ENCODE measurements around the gene MOV10. TPM values are rescaled to one million over a fixed set of nuclear protein-coding genes. Genes with fewer than 3 reads are reported as not detected.

Gene MOV10
- total and polyA plus RNA-seq, 2 of the 8 experiments (the other 6 are each of a cell fraction or from before 2014, with no cell fraction given) = 57.3 to 109 TPM

DNA sequence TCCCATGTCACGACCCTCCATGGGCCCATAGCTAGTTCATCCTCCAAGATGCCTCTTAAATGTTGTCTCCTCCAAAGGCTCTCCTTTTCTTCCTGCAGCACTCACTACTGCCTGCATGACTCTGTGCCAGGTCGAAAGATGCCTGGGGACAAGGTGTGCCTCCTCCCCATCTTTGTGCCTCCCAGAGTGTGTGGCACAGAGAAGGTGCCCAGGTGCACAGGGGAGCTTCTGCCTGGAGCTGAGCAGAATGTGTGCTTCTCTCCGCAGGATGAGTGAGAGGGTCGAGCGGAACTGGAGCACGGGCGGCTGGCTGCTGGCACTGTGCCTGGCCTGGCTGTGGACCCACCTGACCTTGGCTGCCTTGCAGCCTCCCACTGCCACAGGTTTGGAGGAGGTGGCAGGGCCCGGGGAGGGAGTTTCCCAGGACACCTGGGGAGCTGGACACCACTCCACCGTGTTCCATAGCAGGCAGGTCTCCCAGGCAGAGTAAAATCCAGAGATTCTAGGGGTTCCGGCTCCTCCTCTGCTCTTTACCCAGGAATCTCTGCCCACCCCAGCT lies 47.6 kb downstream of the MOV10 start:
- POLR2A ChIA-PET (ENCODE audit: partially characterized antibody) = interaction anchor here (1.2 to 3.4 kb wide), 5 partner anchors 7 to 82 kb away, joined by 3 to 20 read pairs (median 9); partner anchors contain the start of gene PPM1J
- Histone ChIP-seq H3K4me2 (ENCODE audit: insufficient read depth in 1 of 2, low read depth in 2 of 2, low read length in 2 of 2) (peak overlapping the region in 1 of 2 experiments; percentile 73; a peak in 2 of 4 replicates), H2BK12ac (ENCODE audit: low read depth, low read length) (peak overlapping the region; percentile 75; the same call in 1 of the 2 replicates), H3K27me3 (replicated peaks in 1 of 4; ENCODE audit: control insufficient read depth in 3 of 4, extremely low read depth in 1 of 4, insufficient read depth in 3 of 4, low read length in 3 of 4) (peaks cover 0 to 26% (median 16%) of the 10 kb centered on the region in 4 experiments; a peak in 5 of 7 replicates), H3K14ac (ENCODE audit: insufficient read length) (no peak overlapping the region), H2AK5ac (ENCODE audit: low read depth, low read length) (0 out of 2 replicates have a peak overlapping the region, but pooled peaks have one; percentile 14), H3K23ac (ENCODE audit: insufficient read length) (no peak overlapping the region), H3K79me1 (ENCODE audit: low read depth, low read length) (no peaks in the 10 kb centered on the region), H4K5ac (ENCODE audit: insufficient read length, low read depth, low read length) (peak overlapping the region; percentile 6), H4K8ac (ENCODE audit: extremely low read depth, insufficient read depth, low read length) (peak overlapping the region; percentile 23; the same call in 1 of the 2 replicates), H2BK20ac (ENCODE audit: low read length) (peak overlapping the region; percentile 49; the same call in 1 of the 2 replicates), H2BK15ac (ENCODE audit: low read length) (peak overlapping the region; percentile 61), H3K36me3 (ENCODE audit: control insufficient read depth in 2 of 4, insufficient read depth in 4 of 4, low read length in 3 of 4) (no peaks in the 10 kb centered on the region), H3K4me3 (ENCODE audit: extremely low read depth in 1 of 4, insufficient read depth in 2 of 4, low read depth in 3 of 4, low read length in 4 of 4) (peak overlapping the region in 1 of 4 experiments; percentile 52; a peak in 1 of 8 replicates), H4K20me1 (replicated peaks in 1 of 2; ENCODE audit: control insufficient read depth in 1 of 2, insufficient read depth in 2 of 2, low read length in 2 of 2) (no peaks in the 10 kb centered on the region), H3K79me2 (ENCODE audit: control insufficient read depth in 1 of 2, insufficient read depth in 2 of 2, low read length in 2 of 2) (no peaks in the 10 kb centered on the region), H3K56ac (replicated peaks; ENCODE audit: insufficient read length, low read depth, low read length) (no peak overlapping the region), H3K4me1 (replicated peaks in 1 of 4; ENCODE audit: control insufficient read depth in 3 of 4, insufficient read depth in 4 of 4, low read length in 3 of 4) (peaks cover 8 to 21% (median 16%) of the 10 kb centered on the region in 4 experiments), H4K91ac (replicated peaks; ENCODE audit: insufficient read length, low read length) (peak overlapping the region; percentile 21), H3K9ac (replicated peaks in 1 of 4; ENCODE audit: extremely low read depth in 1 of 4, low read depth in 3 of 4, low read length in 3 of 4) (no peak overlapping the region), H3K4ac (replicated peaks; ENCODE audit: insufficient read length, low read depth, low read length) (no peak overlapping the region), H3K27ac (ENCODE audit: low read depth, low read length) (no peak overlapping the region), H2AFZ (ENCODE audit: low read length) (no peak overlapping the region), H2BK120ac (replicated peaks; ENCODE audit: low read depth, low read length) (peak overlapping the region; percentile 36), H3K23me2 (ENCODE audit: low read depth, low read length) (peaks cover 2% of the 10 kb centered on the region; the same call in 1 of the 2 replicates), H2BK5ac (ENCODE audit: low read depth, low read length) (no peak overlapping the region; the same call in 1 of the 2 replicates), H3K18ac (ENCODE audit: extremely low read depth, low read length) (peak overlapping the region; percentile 72), H3K9me3 (ENCODE audit: insufficient read depth in 2 of 2, low read depth in 1 of 2, low read length in 1 of 2) (no peaks in the 10 kb centered on the region)
- DNase-seq (ENCODE audit: low read depth in 1 of 2, low spot score in 2 of 2) (no peak), FAIRE-seq (no peak)
- CTCF ChIA-PET (ENCODE audit: partially characterized antibody) = interaction anchor here (0.7 to 14.2 kb wide), 18 partner anchors 8 to 353 kb away, joined by 3 to 547 read pairs (median 5); partner anchors contain the start of genes LRIG2 and MOV10
- TF ChIP-seq KDM1A (IDR thresholded peaks at IDR 0.05; ENCODE audit: borderline replicate concordance, low read length) = no peak
- TF ChIP-seq JUND (IDR thresholded peaks at IDR 0.05; ENCODE audit: low read length) = no peak
- TF ChIP-seq YY1 (IDR thresholded peaks at IDR 0.05; ENCODE audit: low read depth, low read length) = no peak
- no peak for TF ChIP-seq ZNF274 (IDR thresholded peaks at IDR 0.05; ENCODE audit: borderline replicate concordance, extremely low read depth, low read length)
- no peak for TF ChIP-seq SUZ12 (IDR thresholded peaks at IDR 0.05; ENCODE audit: low read length)
- TF ChIP-seq GABPA (IDR thresholded peaks at IDR 0.05; ENCODE audit: borderline replicate concordance, insufficient read depth, low read length) = no peak
- no peak for TF ChIP-seq RFX5 (IDR thresholded peaks at IDR 0.05; ENCODE audit: borderline replicate concordance, low read depth, low read length)
- TF ChIP-seq, protein P1, sequence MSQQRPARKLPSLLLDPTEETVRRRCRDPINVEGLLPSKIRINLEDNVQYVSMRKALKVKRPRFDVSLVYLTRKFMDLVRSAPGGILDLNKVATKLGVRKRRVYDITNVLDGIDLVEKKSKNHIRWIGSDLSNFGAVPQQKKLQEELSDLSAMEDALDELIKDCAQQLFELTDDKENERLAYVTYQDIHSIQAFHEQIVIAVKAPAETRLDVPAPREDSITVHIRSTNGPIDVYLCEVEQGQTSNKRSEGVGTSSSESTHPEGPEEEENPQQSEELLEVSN (IDR thresholded peaks at IDR 0.05) = no peak
- 90% methylated on average over 9 of the region's 10 CpGs; no CpG with 5 or more reads in 1 of the 2 experiments for WGBS, 2 experiments (ENCODE audit: extremely low coverage in 1 of 2, insufficient coverage in 1 of 2, insufficient read length in 1 of 2, insufficient replicate concordance in 2 of 2, low coverage in 1 of 2, low lambda C conversion rate in 2 of 2, missing lambda C conversion rate in 1 of 2)
